HepG2 (cell line): ENCODE measurements around the gene TLCD1. TPM values are rescaled to one million over a fixed set of nuclear protein-coding genes. Genes with fewer than 3 reads are reported as not detected.

Experiments
- ATAC-seq: fragments of 200-7000 bp; cut with Tn5 transposase; 3 replicates; pipeline ENCODE4 v1.9.1; 2020; ENCODE audit warnings: mild to moderate bottlenecking, moderate library complexity
- BruUV-seq: library from RNA; stranded (reverse); fragments of 400-500 nt; replicated peaks from 2 replicates; lab custom pipeline; 2021; lab: Mats Ljungman, UMichigan
- CTCF ChIA-PET: fragments of 300-600 bp; formaldehyde crosslinking; extraction: SDS; loops from one replicate; lab custom pipeline; 2021; ENCODE audit warnings: low total read pairs, inconsistent platforms, low intra/inter-chr PET ratio; lab: Yijun Ruan, JAX
- POLR2A ChIA-PET: fragments of 350-600 bp; sonication (Branson Sonifier 250); formaldehyde crosslinking; loops from one replicate; lab custom pipeline; 2020; ENCODE audit warnings: antibody characterized with exemption, inconsistent platforms; lab: Yijun Ruan, JAX
- DNase-seq: peaks from one replicate; pipeline ENCODE4 v3.0.0-alpha.2; 2015; ENCODE audit warnings: low spot score
- FAIRE-seq: peaks from 3 replicates; lab custom pipeline; 2011; peaks lifted over from hg19 to GRCh38; lab: Jason Lieb, UNC
- H2AFZ ChIP-seq: one replicate; pipeline ENCODE4 v1.6.1; 2011; ENCODE audit warnings: low read length, inconsistent platforms
- H3K27ac ChIP-seq: fragments of 300-600 bp; 3 replicates; pipeline ENCODE4 v1.8.0; 2011; ENCODE audit warnings: mixed run types, mild to moderate bottlenecking, mixed read lengths, low read length, inconsistent platforms; ENCODE audit not compliant: insufficient read depth; ENCODE audit errors: extremely low read length
- H3K27me3 ChIP-seq, 2 experiments: fragments of 200-600 bp in 1 of 2; 2 replicates in 1 of 2; 3 replicates in 1 of 2; pipeline versions ENCODE4 v1.6.0 to v1.8.0; 2011; ENCODE audit warnings: low read length in 2 of 2, mild to moderate bottlenecking in 2 of 2, moderate library complexity in 2 of 2, inconsistent platforms in 1 of 2; ENCODE audit not compliant: insufficient read depth in 2 of 2, control insufficient read depth in 1 of 2
- H3K36me3 ChIP-seq, 2 experiments: fragments of 200-600 bp in 1 of 2; replicated peaks in 1 of 2; 2 replicates in 1 of 2; 3 replicates in 1 of 2; pipeline versions ENCODE4 v1.5.1 to v1.8.0; 2011; ENCODE audit warnings: low read length in 2 of 2, inconsistent platforms in 1 of 2; ENCODE audit not compliant: insufficient read depth in 2 of 2, control insufficient read depth in 1 of 2
- H3K4me1 ChIP-seq: 2 replicates; pipeline ENCODE4 v1.5.1; 2012; ENCODE audit warnings: low read length, inconsistent platforms; ENCODE audit not compliant: insufficient read depth
- H3K4me2 ChIP-seq: 2 replicates; pipeline ENCODE4 v1.6.0; 2011; ENCODE audit warnings: low read depth, low read length, inconsistent platforms
- H3K4me3 ChIP-seq, 3 experiments: fragments of 200-600 bp in 1 of 3; sonication (generic), shearing (Covaris generic) in 1 of 3; replicated peaks in 1 of 3; 2 replicates each; pipeline ENCODE4 v1.5.1; 2011 to 2016; ENCODE audit warnings: low read length in 3 of 3, inconsistent platforms in 2 of 3, low read depth in 2 of 3, mild to moderate bottlenecking in 2 of 3, control low read depth in 1 of 3, mixed read lengths in 1 of 3; ENCODE audit not compliant: insufficient read depth in 1 of 3
- H3K79me2 ChIP-seq: one replicate; pipeline ENCODE4 v1.6.1; 2011; ENCODE audit warnings: low read length, inconsistent platforms; ENCODE audit not compliant: insufficient read depth
- H3K9ac ChIP-seq: 2 replicates; pipeline ENCODE4 v1.6.0; 2011; ENCODE audit warnings: mild to moderate bottlenecking, low read depth, low read length, inconsistent platforms; ENCODE audit not compliant: insufficient read depth
- H3K9me3 ChIP-seq: 2 replicates; pipeline ENCODE4 v1.5.1; 2012; ENCODE audit warnings: mild to moderate bottlenecking, low read length
- H4K20me1 ChIP-seq: 2 replicates; pipeline ENCODE4 v1.6.0; 2011; ENCODE audit warnings: inconsistent platforms, mild to moderate bottlenecking, low read length, moderate library complexity; ENCODE audit not compliant: insufficient read depth
- AGO2 ChIP-seq: fragments of 200-400 bp; formaldehyde crosslinking; optimal IDR thresholded peaks from 2 replicates; pipeline ENCODE3; 2017; ENCODE audit warnings: mild to moderate bottlenecking, low read depth, low read length, moderate library complexity
- LCORL ChIP-seq, 2 experiments: fragments of 450-650 bp in 1 of 2; sonication (generic) in 1 of 2; formaldehyde crosslinking in 1 of 2; IDR thresholded peaks; 2 replicates each; pipeline versions ENCODE4 v1.5.0 to v1.6.1; 2017 to 2020; ENCODE audit warnings: antibody characterized with exemption in 1 of 2, missing genetic modification reagents in 1 of 2
- PCBP2 ChIP-seq: fragments of 200-400 bp; formaldehyde crosslinking; optimal IDR thresholded peaks from 2 replicates; pipeline ENCODE3; 2018; ENCODE audit warnings: low read length, low read depth; ENCODE audit not compliant: poor library complexity, severe bottlenecking
- SALL1 ChIP-seq: sonication (generic); formaldehyde crosslinking; IDR thresholded peaks from 2 replicates; pipeline ENCODE4 v1.8.0; 2022; ENCODE audit warnings: mild to moderate bottlenecking, missing genetic modification reagents
- ZNF501 ChIP-seq: sonication (generic); formaldehyde crosslinking; IDR thresholded peaks from 2 replicates; pipeline ENCODE4 v1.5.1; 2020; ENCODE audit warnings: mild to moderate bottlenecking, moderate library complexity, missing genetic modification reagents
- WGBS: methylation state at CpG from one replicate; pipeline ENCODE4 v1.1.6; 2017; ENCODE audit warnings: low lambda C conversion rate; 5-methylcytosine and 5-hydroxymethylcytosine counted together
- in situ Hi-C: cut with HindIII; loops from 2 replicates; pipeline ENCODE4 v1.10.0; 2017; ENCODE audit warnings: low pct_unique_long_range_greater_than_20kb; ENCODE audit not compliant: extremely low pct_ligation_motif_present
- intact Hi-C: fragments of 100-400 bp; cut with micrococcal nuclease; formaldehyde crosslinking; loops from one replicate; pipeline ENCODE4 v1.10.0; 2022; ENCODE audit not compliant: unreplicated experiment
- polyA plus RNA-seq, 8 experiments: library from polyadenylated mRNA; depleted of rRNA in 3 of 8; stranded (reverse) in 7 of 8; unstranded in 1 of 8; fragments of >200 nt; fragmentation: Illumina TruSeq in 4 of 8; extraction: Trizol in 4 of 8; gene quantifications; 2 replicates each; pipeline versions ENCODE4 v1.2.1 to v1.2.3, GENCODE V29; 2011 to 2016; ENCODE audit warnings: low read depth in 4 of 8, missing spikeins in 1 of 8, mixed read lengths in 1 of 8; ENCODE audit not compliant: insufficient read depth in 1 of 8
- total RNA-seq, 5 experiments: library from RNA; depleted of rRNA; stranded (reverse); fragments of >200 nt; fragmentation: Illumina TruSeq; extraction: Trizol; gene quantifications; 2 replicates each; pipeline ENCODE4 v1.2.3, GENCODE V29; 2016; ENCODE audit warnings: low read depth in 1 of 5

Gene TLCD1
- total and polyA plus RNA-seq, 2 of the 13 experiments (the other 11 are each of a cell fraction or from before 2014, with no cell fraction given): 14.9 to 19.6 TPM

DNA sequence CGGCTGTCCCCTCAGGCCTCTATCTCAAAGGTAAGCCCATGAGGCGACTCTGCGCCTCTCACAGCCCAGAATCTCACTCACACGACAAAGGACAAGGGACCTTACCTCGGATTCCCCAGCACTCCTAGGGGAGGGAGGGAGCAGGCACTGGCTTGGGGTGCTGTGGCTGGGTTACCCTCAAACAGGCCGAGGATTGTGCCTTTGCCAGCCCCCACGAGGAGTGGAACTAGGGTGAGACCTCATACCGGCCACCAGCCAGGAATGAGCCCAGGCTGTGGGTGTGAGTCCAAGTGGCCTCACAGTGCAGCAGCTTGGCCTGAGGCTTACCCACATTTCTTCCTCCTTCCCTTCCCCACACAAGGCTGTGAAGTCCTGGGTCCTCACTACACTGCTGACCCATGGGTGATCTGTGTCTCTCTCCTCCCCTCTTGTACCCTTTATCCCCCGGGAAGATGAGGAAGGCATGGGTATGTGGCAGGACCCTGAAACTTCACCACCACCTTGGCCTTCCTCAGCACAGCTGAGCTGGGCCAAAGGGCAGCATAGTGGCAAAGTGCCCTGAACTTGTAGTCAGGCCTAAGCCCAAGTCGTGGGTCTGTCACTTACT lies 20.2 kb downstream of the TLCD1 start:
- BruUV-seq: no TSS peak
- Histone ChIP-seq H3K9ac (no peak overlapping the region), H3K4me2 (no peak overlapping the region), H3K27ac (peak overlapping the region; percentile 15), H2AFZ (no peak overlapping the region), H3K4me3 (no peak overlapping the region), H4K20me1 (no peaks in the 10 kb centered on the region), H3K27me3 (no peaks in the 10 kb centered on the region), H3K9me3 (no peaks in the 10 kb centered on the region), H3K4me1 (peaks cover 54% of the 10 kb centered on the region), H3K36me3 (peaks cover 13 to 21% of the 10 kb centered on the region in 2 experiments), H3K79me2 (no peaks in the 10 kb centered on the region)
- TF ChIP-seq SALL1 (CRISPR knock-in tag) (no peak), AGO2 (peak; percentile 53), ZNF501 (CRISPR knock-in tag) (no peak)
- WGBS: 94% methylated on average over 8 of the region's 10 CpGs
- in situ Hi-C loops (no loop called here), intact Hi-C loops (no loop called here)
- DNase-seq (no peak), FAIRE-seq (no peak), ATAC-seq (no peak)
- POLR2A ChIA-PET: interaction anchor here (10.8 kb wide), 1 partner anchor 15 kb away, joined by 220 read pairs; the partner anchor contains the start of gene RPL23A
- CTCF ChIA-PET: no interaction called here

DNA sequence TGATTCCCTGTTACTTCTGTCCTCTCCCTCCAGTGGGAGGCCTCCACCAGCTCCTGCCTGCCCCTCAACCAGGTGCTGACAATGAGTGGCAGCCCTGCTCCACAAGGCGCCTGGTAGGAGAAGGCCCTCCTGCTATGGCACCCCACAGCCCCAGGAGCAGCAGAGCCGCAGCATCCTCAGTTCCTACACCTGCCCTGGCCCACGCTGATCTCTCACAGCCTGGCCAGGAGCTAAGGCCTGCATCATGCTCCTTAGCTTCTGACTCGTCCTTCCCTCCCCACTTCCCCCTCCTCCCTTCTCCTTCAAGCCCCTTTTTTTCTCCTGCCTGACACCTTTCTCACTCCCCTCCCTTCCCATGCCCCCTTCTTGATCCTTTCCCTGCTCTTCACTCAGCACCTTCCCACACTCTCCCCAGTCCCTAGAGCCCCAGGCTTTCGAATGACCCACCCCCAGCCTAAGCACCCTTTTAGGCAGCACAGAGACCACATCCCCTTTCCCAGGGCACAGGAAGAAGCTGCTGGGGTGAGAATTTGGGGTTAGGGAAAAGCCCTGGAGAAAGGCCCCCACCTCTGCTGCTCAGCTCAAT lies 20.9 kb downstream of the TLCD1 start:
- 97% methylated on average over 3 of the region's 5 CpGs for WGBS
- intact Hi-C loops (no loop called here), in situ Hi-C loops (no loop called here)
- DNase-seq: no peak
- Histone ChIP-seq H3K4me2 (no peak overlapping the region), H3K36me3 (peaks cover 18 to 28% of the 10 kb centered on the region in 2 experiments), H3K27me3 (no peaks in the 10 kb centered on the region), H3K9me3 (no peaks in the 10 kb centered on the region), H3K9ac (no peak overlapping the region), H3K27ac (no peak overlapping the region), H2AFZ (no peak overlapping the region), H3K79me2 (no peaks in the 10 kb centered on the region), H4K20me1 (no peaks in the 10 kb centered on the region), H3K4me3 (no peak overlapping the region), H3K4me1 (peaks cover 55% of the 10 kb centered on the region)
- ChIA-PET CTCF (no interaction called here), POLR2A (interaction anchor here (1.5 to 10.8 kb wide), 2 partner anchors 16 to 23 kb away, joined by 3 to 220 read pairs; partner anchors contain the start of gene RPL23A)
- ATAC-seq: no peak
- BruUV-seq: no TSS peak
- FAIRE-seq: no peak
- TF ChIP-seq LCORL (IDR thresholded peaks at IDR 0.05) (no peak), LCORL (CRISPR knock-in tag; IDR thresholded peaks at IDR 0.05) (no peak), PCBP2 (peak; percentile 35)
